Mononuclear cell (primary cell): Measurements from ENCODE around the gene ATP9A. TPM values are rescaled to one million over a fixed set of nuclear protein-coding genes. Genes with fewer than 3 reads are reported as not detected.

Experiments used
- H3K27me3 ChIP-seq: 2 replicates; pipeline ENCODE4 v1.6.0; 2011; ENCODE audit warnings: low read length, control low read depth; ENCODE audit not compliant: insufficient read depth
- H3K4me1 ChIP-seq: 2 replicates; pipeline ENCODE4 v1.5.1; 2011; ENCODE audit warnings: mild to moderate bottlenecking, low read length, control low read depth; ENCODE audit not compliant: insufficient read depth
- H3K4me3 ChIP-seq: 2 replicates; pipeline ENCODE4 v1.5.1; 2011; ENCODE audit warnings: mild to moderate bottlenecking, low read length, moderate library complexity
- H3K9me3 ChIP-seq: 2 replicates; pipeline ENCODE4 v1.5.1; 2011; ENCODE audit warnings: low read depth, mild to moderate bottlenecking, control low read depth, low read length
- total RNA-seq: library from RNA; depleted of rRNA; stranded (reverse); fragments of >200 nt; gene quantifications from one replicate; pipeline ENCODE4 v1.2.3, GENCODE V29; 2012

Gene ATP9A
- total RNA-seq, 1 donor, result 2.3 TPM

DNA sequence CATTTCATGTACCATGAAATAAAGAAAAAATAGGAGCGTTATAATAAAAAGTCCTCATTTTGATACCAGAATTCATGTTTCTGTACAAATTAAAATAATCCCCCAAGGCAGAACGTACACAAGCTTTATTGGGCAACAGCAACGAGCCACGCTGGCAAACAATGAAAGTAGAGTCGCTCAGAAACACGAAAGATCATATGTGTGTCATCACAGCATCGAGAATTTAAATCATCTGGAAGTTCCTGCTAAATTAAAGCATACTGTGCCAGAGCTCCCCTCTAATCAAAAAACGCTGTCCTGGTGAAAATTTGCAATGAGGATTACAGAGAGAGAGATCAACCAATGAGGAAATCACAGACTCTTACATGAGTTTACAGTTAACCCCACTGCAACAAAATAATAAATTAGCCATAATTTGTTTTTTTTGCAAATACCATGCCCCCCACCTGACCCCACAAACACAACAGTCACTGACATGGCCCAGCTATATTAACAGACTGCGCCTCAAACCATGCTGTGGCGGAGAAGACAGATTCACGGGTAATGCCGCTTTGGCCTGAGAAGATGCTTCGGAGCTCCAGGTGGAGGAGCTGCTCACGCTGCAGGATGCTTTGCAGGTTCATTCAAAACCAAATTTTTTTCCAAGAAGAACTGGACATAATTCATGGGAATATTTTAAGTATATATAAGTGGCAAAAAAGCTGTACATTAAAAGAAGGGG is 171.4 kb downstream of the ATP9A start:
- no peaks in the 10 kb centered on the region for H3K27me3 ChIP-seq
- no peak overlapping the region for H3K4me3 ChIP-seq
- H3K9me3 ChIP-seq, result no peaks in the 10 kb centered on the region

DNA sequence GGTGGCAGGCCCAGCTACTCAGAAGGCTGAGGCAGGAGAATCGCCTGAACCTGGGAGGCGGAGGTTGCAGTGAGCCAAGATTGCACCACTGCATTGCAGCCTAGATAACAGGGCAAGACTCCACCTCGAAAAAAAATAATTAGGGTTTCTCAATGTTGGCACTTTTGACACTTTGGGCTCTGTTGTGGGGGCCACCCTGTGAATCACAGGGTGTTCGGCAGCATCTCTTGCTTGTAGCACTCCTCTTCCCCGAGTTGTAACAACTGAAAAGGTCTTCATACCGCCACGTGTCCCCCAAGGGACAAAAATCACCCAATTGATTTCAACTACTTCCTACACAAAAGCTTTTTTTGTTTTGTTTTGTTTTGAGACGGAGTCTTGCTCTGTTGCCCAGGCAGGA is 172.4 kb downstream of the ATP9A start:
- H3K4me3 ChIP-seq, result no peak overlapping the region
- no peaks in the 10 kb centered on the region for H3K27me3 ChIP-seq
- no peaks in the 10 kb centered on the region for H3K9me3 ChIP-seq
- peaks cover 16% of the 10 kb centered on the region for H3K4me1 ChIP-seq

More for the DNA sequence above, 171.4 kb downstream of the ATP9A start:
- H3K4me1 ChIP-seq, result peaks cover 16% of the 10 kb centered on the region

DNA sequence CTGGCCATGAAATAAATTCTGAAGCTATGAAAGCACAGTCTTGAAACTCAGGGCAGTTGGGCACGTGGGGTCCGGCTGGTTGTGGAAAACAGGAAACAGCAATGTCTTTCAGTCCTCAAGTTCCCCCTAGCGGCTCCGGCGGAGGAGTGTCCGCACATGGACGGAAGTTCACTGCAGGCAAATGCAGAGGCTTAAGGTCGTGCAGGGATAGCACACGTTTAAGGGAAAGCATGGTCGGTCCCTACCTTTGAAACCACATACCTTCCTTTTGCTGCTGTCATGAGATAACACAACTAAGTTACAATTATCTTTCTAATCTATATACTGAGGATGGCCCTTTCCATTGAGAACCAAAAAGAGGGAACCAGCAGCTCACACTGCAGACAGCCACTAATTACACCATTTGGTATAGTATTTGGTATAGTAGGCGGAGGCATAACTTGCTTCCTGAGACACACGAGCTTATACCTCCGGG is 173.1 kb downstream of the ATP9A start:
- no peaks in the 10 kb centered on the region for H3K27me3 ChIP-seq
- H3K4me3 ChIP-seq, result no peak overlapping the region
- no peaks in the 10 kb centered on the region for H3K9me3 ChIP-seq
- H3K4me1 ChIP-seq, result peaks cover 16% of the 10 kb centered on the region

DNA sequence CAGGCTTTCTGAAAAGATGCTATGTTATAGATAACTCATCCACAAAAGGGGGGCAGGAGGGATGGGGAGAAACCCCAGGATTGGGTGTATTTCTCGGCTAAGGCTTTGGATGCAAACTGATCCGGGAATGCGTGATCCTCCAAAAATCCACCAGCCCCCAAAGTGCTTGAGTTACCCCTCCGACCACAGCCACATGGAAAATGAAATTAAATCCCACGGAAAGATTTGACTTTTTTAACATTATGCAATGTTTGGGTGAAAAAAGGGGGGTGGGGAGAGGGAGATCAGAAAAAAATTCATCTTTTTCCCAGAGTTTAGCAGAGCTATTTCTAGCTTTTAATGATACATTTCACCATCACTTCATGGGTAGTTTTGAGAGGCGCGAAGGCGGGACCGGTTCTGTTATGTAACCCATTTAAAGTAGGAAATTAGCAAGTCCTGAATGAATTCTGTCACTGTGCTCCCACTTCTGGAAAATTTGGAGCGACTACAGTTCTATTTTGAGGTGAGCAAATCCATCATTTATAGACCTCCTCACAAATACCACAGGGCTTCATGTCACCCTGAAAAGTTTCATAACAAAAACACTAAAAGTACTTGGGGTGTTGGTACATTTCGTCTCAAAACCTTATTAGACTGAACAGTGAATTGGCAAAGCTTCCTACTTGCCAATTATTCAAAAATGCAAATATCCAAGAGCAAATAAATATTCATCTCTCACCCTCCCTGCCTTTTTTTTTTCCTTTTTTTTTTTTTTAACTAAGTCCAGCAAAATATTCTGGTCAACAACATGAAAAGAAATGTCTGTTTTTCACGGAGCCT is 173.7 kb downstream of the ATP9A start:
- no peaks in the 10 kb centered on the region for H3K27me3 ChIP-seq
- H3K9me3 ChIP-seq, result no peaks in the 10 kb centered on the region
- H3K4me1 ChIP-seq, result peaks cover 16% of the 10 kb centered on the region
- no peak overlapping the region for H3K4me3 ChIP-seq

DNA sequence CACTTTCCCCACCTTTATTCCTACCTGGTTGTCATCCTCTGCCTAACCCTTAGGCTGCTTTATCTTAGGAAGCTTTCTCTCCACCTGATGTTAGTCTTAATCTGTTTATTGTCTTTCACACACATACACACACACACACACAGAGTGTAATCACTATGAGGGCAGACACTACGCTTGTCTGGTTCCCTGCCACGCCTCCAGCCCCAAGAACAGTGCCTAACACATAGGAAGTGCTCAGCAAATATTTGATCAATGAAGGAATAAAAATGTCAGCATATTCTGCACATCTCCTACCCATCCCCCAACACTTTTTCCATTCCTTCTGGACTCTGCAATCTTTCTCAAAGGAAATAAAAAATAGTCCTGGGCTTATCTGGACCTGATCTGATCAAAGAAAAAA is 174.6 kb downstream of the ATP9A start:
- Histone ChIP-seq H3K4me3 (no peak overlapping the region), H3K27me3 (no peaks in the 10 kb centered on the region), H3K4me1 (peaks cover 16% of the 10 kb centered on the region), H3K9me3 (no peaks in the 10 kb centered on the region)

DNA sequence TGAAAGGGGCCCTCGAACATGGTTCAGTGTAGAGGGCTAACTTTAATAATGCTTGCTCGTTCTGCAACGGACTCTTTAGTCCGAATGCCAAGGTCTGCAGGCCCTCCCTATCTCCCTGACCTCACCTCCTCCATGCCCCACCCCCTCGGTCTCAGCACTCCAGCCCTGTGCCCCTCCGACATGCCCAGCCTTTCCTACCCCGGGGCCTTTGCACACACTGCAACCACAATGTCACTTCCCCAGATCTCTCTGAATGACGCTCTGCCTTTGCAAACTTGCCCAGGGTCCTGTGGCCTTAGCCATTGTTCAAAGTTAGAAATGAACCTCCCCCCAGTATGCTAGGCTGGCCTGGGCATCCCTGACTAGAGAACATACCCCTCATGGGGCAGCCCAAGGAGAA is 175.6 kb downstream of the ATP9A start:
- H3K27me3 ChIP-seq, result no peaks in the 10 kb centered on the region
- no peaks in the 10 kb centered on the region for H3K9me3 ChIP-seq
- peaks cover 16% of the 10 kb centered on the region for H3K4me1 ChIP-seq
- no peak overlapping the region for H3K4me3 ChIP-seq

DNA sequence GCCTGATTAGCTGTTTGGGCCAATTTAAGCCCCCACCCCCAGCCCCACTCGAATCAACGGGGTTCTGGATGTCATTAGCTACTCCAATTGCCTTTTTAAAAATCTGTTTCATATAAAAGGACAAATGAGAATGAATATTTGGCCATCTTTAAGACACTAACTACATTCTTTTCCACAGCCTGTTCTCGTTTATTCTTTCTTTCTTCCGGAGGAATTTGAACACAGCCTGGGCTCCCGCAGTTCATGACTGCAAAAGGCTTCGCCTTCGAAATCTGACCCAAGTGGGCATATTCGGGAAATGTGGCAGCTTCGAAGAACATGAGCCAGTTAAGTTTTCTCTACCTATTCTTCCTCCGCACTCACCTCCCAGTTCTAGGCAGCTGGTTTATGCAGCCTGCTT is 176.3 kb downstream of the ATP9A start:
- H3K9me3 ChIP-seq, result no peaks in the 10 kb centered on the region
- H3K4me3 ChIP-seq, result no peak overlapping the region
- peaks cover 16% of the 10 kb centered on the region for H3K4me1 ChIP-seq
- no peaks in the 10 kb centered on the region for H3K27me3 ChIP-seq

DNA sequence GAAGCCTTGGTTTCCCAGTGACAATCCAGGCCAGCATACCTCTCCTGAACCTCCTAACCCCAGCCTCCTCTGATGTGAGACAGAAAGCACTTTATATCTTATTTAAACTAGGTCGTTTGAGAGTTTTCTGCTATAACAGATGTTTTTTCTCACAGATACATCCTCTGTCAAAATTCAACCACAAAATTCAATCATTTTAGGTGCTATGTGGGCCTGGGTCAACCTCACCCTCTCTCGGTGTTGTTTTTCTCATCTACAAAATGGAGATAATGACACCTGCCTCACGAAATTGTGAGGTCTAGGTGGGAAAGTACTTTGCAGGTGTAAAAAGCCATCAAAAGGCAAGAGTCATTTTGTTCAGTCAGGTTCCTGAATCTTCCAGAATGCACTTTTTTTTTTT is 179.4 kb downstream of the ATP9A start:
- Histone ChIP-seq H3K4me1 (no peaks in the 10 kb centered on the region), H3K27me3 (no peaks in the 10 kb centered on the region), H3K9me3 (no peaks in the 10 kb centered on the region), H3K4me3 (no peak overlapping the region)

DNA sequence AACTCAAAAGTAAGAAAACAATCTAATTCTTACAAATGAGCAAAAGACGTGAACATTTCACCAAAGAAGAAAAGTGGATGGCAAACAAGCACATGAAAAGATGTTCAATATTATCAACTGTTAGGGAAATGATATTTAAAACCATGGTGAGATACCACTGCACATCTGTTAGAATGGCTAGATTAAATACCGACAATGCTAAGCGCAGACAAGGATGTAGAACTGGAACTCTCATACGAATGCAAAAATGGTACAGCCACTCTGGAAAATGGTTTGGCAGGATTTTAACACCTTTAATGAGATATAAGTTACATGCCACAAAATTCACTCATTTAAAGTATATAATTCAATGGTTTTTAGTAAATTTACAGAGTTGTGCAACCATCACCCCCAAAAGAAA is 181.0 kb downstream of the ATP9A start:
- Histone ChIP-seq H3K4me3 (no peak overlapping the region), H3K4me1 (no peaks in the 10 kb centered on the region), H3K9me3 (no peaks in the 10 kb centered on the region), H3K27me3 (no peaks in the 10 kb centered on the region)

DNA sequence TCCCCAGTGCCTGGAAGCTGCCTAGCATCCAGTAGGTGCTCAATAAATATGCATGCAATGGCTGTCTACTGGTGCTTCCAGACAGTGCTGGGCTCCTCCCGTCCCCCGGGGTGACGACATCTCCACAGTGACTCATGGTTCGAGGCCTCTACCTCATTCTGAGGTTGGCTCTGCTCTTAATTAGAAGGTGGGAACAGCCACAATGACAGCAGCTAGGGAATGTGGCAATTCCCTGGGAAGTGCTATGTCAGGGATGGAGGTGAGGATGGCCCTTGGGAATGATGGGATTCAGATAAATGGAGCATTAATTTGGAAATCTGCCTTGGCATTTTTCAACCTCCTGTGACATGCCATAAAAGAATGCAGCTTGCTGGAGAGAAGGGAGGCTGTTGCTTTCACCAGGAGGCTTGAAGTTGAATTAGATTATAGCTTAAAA is 182.2 kb downstream of the ATP9A start:
- H3K4me3 ChIP-seq, result no peak overlapping the region
- no peaks in the 10 kb centered on the region for H3K27me3 ChIP-seq
- no peaks in the 10 kb centered on the region for H3K9me3 ChIP-seq
- H3K4me1 ChIP-seq, result no peaks in the 10 kb centered on the region

DNA sequence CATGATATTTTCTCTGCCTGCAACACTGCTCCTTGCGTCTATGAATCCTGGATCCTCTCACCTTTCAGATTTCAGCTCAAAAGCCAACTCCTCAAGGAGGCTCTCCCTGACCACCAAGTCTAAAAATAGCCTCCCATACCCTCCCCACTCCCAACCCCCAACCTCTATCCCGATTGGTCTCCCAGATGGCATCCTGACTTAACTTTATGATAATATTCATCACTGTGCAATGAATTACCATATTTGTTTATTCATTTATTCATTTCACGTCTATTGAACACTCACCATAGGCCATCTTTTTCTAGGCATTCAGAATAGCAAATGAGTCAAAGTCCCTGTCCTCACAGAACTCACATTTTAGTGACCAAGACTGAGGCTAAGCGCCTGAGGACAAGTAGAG is 183.0 kb downstream of the ATP9A start:
- Histone ChIP-seq H3K4me3 (no peak overlapping the region), H3K27me3 (no peaks in the 10 kb centered on the region), H3K4me1 (no peaks in the 10 kb centered on the region), H3K9me3 (no peaks in the 10 kb centered on the region)

DNA sequence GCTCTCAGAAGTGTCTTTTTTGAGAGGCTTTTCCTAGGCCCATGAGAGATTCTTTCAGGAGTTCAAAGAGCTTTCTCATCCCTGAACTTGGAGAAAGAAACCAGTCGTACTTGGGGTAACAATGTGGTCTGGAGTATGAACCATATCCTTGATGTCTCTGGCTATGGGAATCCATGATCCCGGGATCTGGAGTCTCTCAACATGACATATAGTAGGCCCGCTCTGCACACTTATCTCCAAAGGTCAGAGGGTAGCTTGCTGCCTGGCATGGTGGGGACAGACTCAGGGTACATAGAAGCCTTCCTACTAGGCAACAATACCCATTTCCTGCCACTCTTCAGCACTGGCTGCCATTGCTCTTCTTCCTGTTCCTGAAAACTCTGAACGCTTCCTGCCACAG is 183.5 kb downstream of the ATP9A start:
- H3K4me3 ChIP-seq, result no peak overlapping the region
- no peaks in the 10 kb centered on the region for H3K4me1 ChIP-seq
- no peaks in the 10 kb centered on the region for H3K9me3 ChIP-seq
- no peaks in the 10 kb centered on the region for H3K27me3 ChIP-seq

DNA sequence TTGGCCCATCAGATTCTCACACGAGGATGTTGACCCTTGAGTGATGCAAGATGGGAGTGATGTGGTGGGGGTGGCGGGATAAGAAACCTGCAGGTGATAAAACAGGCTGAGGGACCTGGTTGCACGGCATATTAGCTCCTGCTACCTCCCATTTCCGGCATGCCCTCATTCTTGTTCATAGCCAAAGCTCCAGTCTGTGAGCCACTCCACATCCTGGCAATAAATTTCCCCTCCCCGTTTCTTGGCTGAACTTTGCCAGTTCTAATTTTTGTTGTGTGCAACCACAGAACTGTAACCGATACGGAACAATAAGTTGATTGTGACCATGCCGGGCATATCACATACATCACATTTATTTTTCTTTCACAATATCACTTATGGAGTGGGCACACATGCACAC is 184.1 kb downstream of the ATP9A start:
- Histone ChIP-seq H3K4me3 (no peak overlapping the region), H3K4me1 (no peaks in the 10 kb centered on the region), H3K27me3 (no peaks in the 10 kb centered on the region), H3K9me3 (no peaks in the 10 kb centered on the region)

DNA sequence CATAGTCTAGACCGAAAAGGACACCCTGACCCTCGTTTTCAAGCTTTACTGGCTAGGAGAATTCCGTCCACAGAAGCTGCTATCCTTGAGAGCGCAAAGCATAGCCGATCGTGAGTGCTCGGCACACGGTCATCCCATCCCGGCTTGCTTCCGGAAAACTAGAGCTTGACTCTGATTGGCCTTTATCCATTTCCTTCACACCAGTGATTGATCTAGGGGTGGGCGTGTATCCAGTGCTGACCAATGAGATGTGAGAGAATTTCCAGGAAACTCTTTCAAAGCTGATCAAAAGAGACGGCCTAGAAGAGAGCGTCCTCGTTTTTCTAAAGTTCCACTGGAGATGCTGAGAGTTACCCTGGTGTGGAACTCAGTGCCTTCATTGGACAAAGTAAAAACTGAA is 184.7 kb downstream of the ATP9A start:
- Histone ChIP-seq H3K4me3 (no peak overlapping the region), H3K27me3 (no peaks in the 10 kb centered on the region), H3K4me1 (no peaks in the 10 kb centered on the region), H3K9me3 (no peaks in the 10 kb centered on the region)

DNA sequence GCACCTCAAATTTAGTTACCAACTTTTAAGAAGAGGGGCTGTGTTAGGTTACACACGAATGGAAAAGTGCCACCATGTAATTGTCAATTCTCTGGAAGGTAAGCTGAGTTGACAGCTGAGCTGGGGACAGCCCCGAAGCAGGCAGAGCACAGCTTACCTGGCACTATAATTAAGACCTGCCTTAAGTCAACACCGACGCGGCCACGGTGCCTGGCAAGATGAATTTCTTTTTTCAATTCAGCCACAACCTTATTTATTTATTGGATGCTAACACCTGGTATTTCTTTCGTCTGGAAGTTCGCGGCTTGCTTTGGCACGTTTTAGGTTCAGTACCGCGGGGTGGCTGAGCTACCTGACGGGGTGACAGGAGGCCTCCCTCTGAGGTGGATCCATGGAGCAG is 185.1 kb downstream of the ATP9A start:
- H3K4me1 ChIP-seq, result no peaks in the 10 kb centered on the region
- H3K4me3 ChIP-seq, result no peak overlapping the region
- no peaks in the 10 kb centered on the region for H3K9me3 ChIP-seq
- no peaks in the 10 kb centered on the region for H3K27me3 ChIP-seq
